ENCODE data around the gene SGCE.
A peak's percentile ranks its signal among the peaks of the same experiment; 100 is the strongest.
"Not testable (repeated sequence)": the region's sequence is repeated elsewhere in the genome, so short reads cannot be mapped to it uniquely, and the experiment has no call there.

The SGCE gene, protein sequence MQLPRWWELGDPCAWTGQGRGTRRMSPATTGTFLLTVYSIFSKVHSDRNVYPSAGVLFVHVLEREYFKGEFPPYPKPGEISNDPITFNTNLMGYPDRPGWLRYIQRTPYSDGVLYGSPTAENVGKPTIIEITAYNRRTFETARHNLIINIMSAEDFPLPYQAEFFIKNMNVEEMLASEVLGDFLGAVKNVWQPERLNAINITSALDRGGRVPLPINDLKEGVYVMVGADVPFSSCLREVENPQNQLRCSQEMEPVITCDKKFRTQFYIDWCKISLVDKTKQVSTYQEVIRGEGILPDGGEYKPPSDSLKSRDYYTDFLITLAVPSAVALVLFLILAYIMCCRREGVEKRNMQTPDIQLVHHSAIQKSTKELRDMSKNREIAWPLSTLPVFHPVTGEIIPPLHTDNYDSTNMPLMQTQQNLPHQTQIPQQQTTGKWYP

DNA sequence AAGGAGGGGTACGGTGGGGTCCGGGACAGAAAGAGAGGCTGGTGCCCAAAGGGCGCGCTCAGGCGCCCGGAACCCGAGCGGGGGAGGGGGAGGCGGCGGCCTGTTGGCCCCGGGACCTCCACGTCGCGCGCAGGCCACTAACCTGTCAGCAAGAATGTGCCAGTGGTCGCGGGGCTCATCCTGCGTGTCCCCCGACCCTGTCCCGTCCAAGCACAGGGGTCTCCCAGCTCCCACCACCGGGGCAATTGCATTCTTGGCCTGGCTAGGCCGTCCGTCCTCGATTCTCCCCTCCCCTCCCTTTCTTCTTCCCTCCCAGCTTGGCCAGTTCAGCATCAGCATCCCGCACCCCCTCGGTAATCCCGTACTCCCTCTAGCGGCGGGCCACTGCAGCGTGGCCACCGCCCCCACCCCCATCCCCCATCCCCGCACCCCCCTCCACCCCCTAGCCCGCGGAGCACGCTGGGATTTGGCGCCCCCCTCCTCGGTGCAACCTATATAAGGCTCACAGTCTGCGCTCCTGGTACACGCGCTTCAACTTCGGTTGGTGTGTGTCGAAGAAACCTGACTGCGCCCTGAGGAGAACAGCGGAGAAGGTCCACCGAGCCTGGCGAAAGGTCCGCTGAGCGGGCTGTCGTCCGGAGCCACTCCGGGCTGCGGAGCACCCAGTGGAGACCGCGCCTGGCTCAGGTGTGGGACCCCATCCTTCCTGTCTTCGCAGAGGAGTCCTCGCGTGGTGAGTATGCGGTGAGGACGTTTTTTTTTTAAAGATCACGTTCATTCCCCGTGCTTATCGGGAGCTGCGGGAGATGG lies at the start of gene SGCE:
Gene SGCE (minus strand): TSS at position 286 of the 810 bp plus-strand sequence. CDS start 35 bp downstream, at position 251.
- no peaks in the 10 kb centered on the region for H3K9me3 ChIP-seq (ENCODE audit: control insufficient read depth, low read length)
- peak within 1 kb of the TSS; percentile 36 for H3K4me3 ChIP-seq (ENCODE audit: low read length)
- H3K36me3 ChIP-seq (ENCODE audit: control insufficient read depth, insufficient read depth, low read length) = no peaks in the 10 kb centered on the region
- peaks cover 15% of the 10 kb centered on the region for H3K4me1 ChIP-seq (ENCODE audit: control insufficient read depth, insufficient read depth, low read length)
- H3K27me3 ChIP-seq (ENCODE audit: control insufficient read depth, insufficient read depth, low read length) = peaks cover 27% of the 10 kb centered on the region
- H3K9ac ChIP-seq (ENCODE audit: low read length) = peak within 1 kb of the TSS; percentile 51

- H3K9me3 ChIP-seq (ENCODE audit: control insufficient read depth, low read length); H3K4me3 ChIP-seq (ENCODE audit: low read length); H3K27me3 ChIP-seq (ENCODE audit: control insufficient read depth, insufficient read depth, low read length); H3K36me3 ChIP-seq (ENCODE audit: control insufficient read depth, insufficient read depth, low read length); H3K9ac ChIP-seq (ENCODE audit: low read length); H3K4me1 ChIP-seq (ENCODE audit: control insufficient read depth, insufficient read depth, low read length): not testable (repeated sequence)
Observed at GRCh38 chr7:94705155-94706021, 49.5 kb upstream of the SGCE start.

DNA sequence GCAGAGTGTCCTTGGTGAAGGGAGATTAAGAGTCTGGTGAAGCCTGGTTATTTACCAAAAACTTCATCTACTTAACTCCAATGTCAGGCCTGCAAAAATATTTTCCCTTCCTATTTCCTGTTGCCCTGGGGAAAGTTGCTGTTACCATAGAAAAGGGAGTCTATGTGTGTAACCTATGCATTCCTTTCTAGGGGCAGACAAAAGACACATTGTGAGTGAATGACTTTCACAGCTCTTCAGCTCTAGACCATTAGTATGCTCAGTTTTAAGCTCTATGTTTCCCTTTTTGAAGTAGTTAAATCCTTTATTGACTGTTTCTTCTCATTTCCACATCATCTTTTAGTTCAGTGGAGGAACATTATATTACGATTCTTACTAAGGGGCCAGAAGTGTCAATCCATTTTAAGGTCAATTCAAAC lies 45.6 kb upstream of the SGCE start:
- H3K27me3 ChIP-seq (ENCODE audit: control insufficient read depth, insufficient read depth, low read length) = no peaks in the 10 kb centered on the region
- no peaks in the 10 kb centered on the region for H3K9me3 ChIP-seq (ENCODE audit: control insufficient read depth, low read length)
- no peaks in the 10 kb centered on the region for H3K4me1 ChIP-seq (ENCODE audit: control insufficient read depth, insufficient read depth, low read length)
- H3K9ac ChIP-seq (ENCODE audit: low read length) = no peak overlapping the region
- no peak overlapping the region for H3K4me3 ChIP-seq (ENCODE audit: low read length)
- H3K36me3 ChIP-seq (ENCODE audit: control insufficient read depth, insufficient read depth, low read length) = no peaks in the 10 kb centered on the region

GRCh38 chr7:94700926-94701554 lies 45.1 kb upstream of the SGCE start:
- Histone ChIP-seq H3K4me3 (ENCODE audit: low read length) (no peak overlapping the region), H3K9me3 (ENCODE audit: control insufficient read depth, low read length) (no peaks in the 10 kb centered on the region), H3K36me3 (ENCODE audit: control insufficient read depth, insufficient read depth, low read length) (no peaks in the 10 kb centered on the region), H3K4me1 (ENCODE audit: control insufficient read depth, insufficient read depth, low read length) (no peaks in the 10 kb centered on the region), H3K27me3 (ENCODE audit: control insufficient read depth, insufficient read depth, low read length) (no peaks in the 10 kb centered on the region), H3K9ac (ENCODE audit: low read length) (no peak overlapping the region)

GRCh38 chr7:94698275-94698674 lies 42.3 kb upstream of the SGCE start:
- H3K4me1 ChIP-seq (ENCODE audit: control insufficient read depth, insufficient read depth, low read length) = no peaks in the 10 kb centered on the region
- no peaks in the 10 kb centered on the region for H3K9me3 ChIP-seq (ENCODE audit: control insufficient read depth, low read length)
- no peak overlapping the region for H3K9ac ChIP-seq (ENCODE audit: low read length)
- H3K27me3 ChIP-seq (ENCODE audit: control insufficient read depth, insufficient read depth, low read length) = no peaks in the 10 kb centered on the region
- no peak overlapping the region for H3K4me3 ChIP-seq (ENCODE audit: low read length)
- no peaks in the 10 kb centered on the region for H3K36me3 ChIP-seq (ENCODE audit: control insufficient read depth, insufficient read depth, low read length)

- no peaks in the 10 kb centered on the region for H3K9me3 ChIP-seq (ENCODE audit: control insufficient read depth, low read length)
- H3K36me3 ChIP-seq (ENCODE audit: control insufficient read depth, insufficient read depth, low read length) = no peaks in the 10 kb centered on the region
- no peak overlapping the region for H3K9ac ChIP-seq (ENCODE audit: low read length)
- no peaks in the 10 kb centered on the region for H3K27me3 ChIP-seq (ENCODE audit: control insufficient read depth, insufficient read depth, low read length)
- no peak overlapping the region for H3K4me3 ChIP-seq (ENCODE audit: low read length)
- no peaks in the 10 kb centered on the region for H3K4me1 ChIP-seq (ENCODE audit: control insufficient read depth, insufficient read depth, low read length)
Observed at GRCh38 chr7:94697035-94697974, 41.4 kb upstream of the SGCE start.

GRCh38 chr7:94687810-94688209 lies 31.9 kb upstream of the SGCE start:
- H3K4me1 ChIP-seq (ENCODE audit: control insufficient read depth, insufficient read depth, low read length) = no peaks in the 10 kb centered on the region
- no peak overlapping the region for H3K4me3 ChIP-seq (ENCODE audit: low read length)
- no peaks in the 10 kb centered on the region for H3K36me3 ChIP-seq (ENCODE audit: control insufficient read depth, insufficient read depth, low read length)
- H3K9ac ChIP-seq (ENCODE audit: low read length) = no peak overlapping the region
- H3K9me3 ChIP-seq (ENCODE audit: control insufficient read depth, low read length) = no peaks in the 10 kb centered on the region
- H3K27me3 ChIP-seq (ENCODE audit: control insufficient read depth, insufficient read depth, low read length) = no peaks in the 10 kb centered on the region

- no peaks in the 10 kb centered on the region for H3K36me3 ChIP-seq (ENCODE audit: control insufficient read depth, insufficient read depth, low read length)
- no peaks in the 10 kb centered on the region for H3K4me1 ChIP-seq (ENCODE audit: control insufficient read depth, insufficient read depth, low read length)
- H3K9ac ChIP-seq (ENCODE audit: low read length) = no peak overlapping the region
- no peaks in the 10 kb centered on the region for H3K9me3 ChIP-seq (ENCODE audit: control insufficient read depth, low read length)
- no peaks in the 10 kb centered on the region for H3K27me3 ChIP-seq (ENCODE audit: control insufficient read depth, insufficient read depth, low read length)
- no peak overlapping the region for H3K4me3 ChIP-seq (ENCODE audit: low read length)
Observed at GRCh38 chr7:94687076-94687475, 31.1 kb upstream of the SGCE start.

GRCh38 chr7:94683066-94683465 lies 27.1 kb upstream of the SGCE start:
- no peak overlapping the region for H3K9ac ChIP-seq (ENCODE audit: low read length)
- H3K27me3 ChIP-seq (ENCODE audit: control insufficient read depth, insufficient read depth, low read length) = no peaks in the 10 kb centered on the region
- H3K36me3 ChIP-seq (ENCODE audit: control insufficient read depth, insufficient read depth, low read length) = no peaks in the 10 kb centered on the region
- no peaks in the 10 kb centered on the region for H3K9me3 ChIP-seq (ENCODE audit: control insufficient read depth, low read length)
- no peaks in the 10 kb centered on the region for H3K4me1 ChIP-seq (ENCODE audit: control insufficient read depth, insufficient read depth, low read length)
- no peak overlapping the region for H3K4me3 ChIP-seq (ENCODE audit: low read length)

DNA sequence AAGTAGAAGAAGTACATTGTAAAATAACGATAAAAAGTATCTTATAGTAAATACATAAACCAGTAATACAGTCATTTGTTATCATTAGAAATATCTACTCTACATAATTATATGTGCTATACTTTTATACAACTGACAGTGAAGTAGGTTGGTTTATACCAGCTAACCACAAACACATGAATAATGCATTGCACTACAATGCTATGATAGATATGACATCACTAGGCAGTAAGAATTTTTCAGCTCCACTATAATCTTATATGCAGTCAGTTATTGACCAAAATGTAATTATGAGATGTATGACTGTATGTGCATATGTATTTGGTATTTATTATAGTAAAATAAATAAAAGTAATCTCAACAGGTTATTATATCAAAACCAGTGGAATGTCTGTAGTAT lies 23.4 kb upstream of the SGCE start:
- H3K4me3 ChIP-seq (ENCODE audit: low read length) = no peak overlapping the region
- no peaks in the 10 kb centered on the region for H3K4me1 ChIP-seq (ENCODE audit: control insufficient read depth, insufficient read depth, low read length)
- H3K36me3 ChIP-seq (ENCODE audit: control insufficient read depth, insufficient read depth, low read length) = no peaks in the 10 kb centered on the region
- H3K27me3 ChIP-seq (ENCODE audit: control insufficient read depth, insufficient read depth, low read length) = no peaks in the 10 kb centered on the region
- no peak overlapping the region for H3K9ac ChIP-seq (ENCODE audit: low read length)
- H3K9me3 ChIP-seq (ENCODE audit: control insufficient read depth, low read length) = no peaks in the 10 kb centered on the region

DNA sequence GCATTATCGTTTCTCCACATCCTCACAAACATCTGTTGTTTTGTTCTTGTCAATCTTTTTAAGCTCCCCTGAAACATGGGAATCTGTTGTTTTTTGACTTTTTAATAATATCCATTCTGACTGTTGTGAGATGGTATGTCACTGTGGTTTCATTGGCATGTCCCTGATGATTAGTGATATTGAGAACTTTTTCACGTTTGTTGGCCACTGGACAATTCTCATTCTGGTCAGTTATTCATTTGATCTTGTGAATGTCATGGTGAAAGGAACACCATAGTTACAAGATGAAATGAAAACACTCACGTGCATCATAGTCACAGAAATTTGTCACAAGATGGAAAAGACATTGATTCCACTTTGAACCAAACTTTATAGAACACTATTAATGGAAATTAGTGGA lies 20.5 kb upstream of the SGCE start:
- H3K27me3 ChIP-seq (ENCODE audit: control insufficient read depth, insufficient read depth, low read length) = no peaks in the 10 kb centered on the region
- no peak overlapping the region for H3K4me3 ChIP-seq (ENCODE audit: low read length)
- H3K9ac ChIP-seq (ENCODE audit: low read length) = no peak overlapping the region
- H3K36me3 ChIP-seq (ENCODE audit: control insufficient read depth, insufficient read depth, low read length) = no peaks in the 10 kb centered on the region
- H3K9me3 ChIP-seq (ENCODE audit: control insufficient read depth, low read length) = no peaks in the 10 kb centered on the region
- H3K4me1 ChIP-seq (ENCODE audit: control insufficient read depth, insufficient read depth, low read length) = peaks cover 6% of the 10 kb centered on the region
